Ectodermal cell (in vitro differentiated cells): ENCODE data around the gene EEPD1.

Experiments
- H3K27ac ChIP-seq: 2 replicates; pipeline ENCODE4 v1.7.0; 2013; ENCODE audit warnings: mild to moderate bottlenecking, low read depth, low read length; ENCODE audit not compliant: insufficient read depth, poor library complexity, severe bottlenecking
- H3K27me3 ChIP-seq: 2 replicates; pipeline ENCODE4 v1.7.0; 2013; ENCODE audit warnings: mild to moderate bottlenecking, low read length; ENCODE audit not compliant: insufficient read depth, control insufficient read depth, poor library complexity, severe bottlenecking
- H3K36me3 ChIP-seq: one replicate; pipeline ENCODE4 v1.7.0; 2013; ENCODE audit warnings: low read length; ENCODE audit not compliant: control insufficient read depth, insufficient read depth
- H3K4me1 ChIP-seq: one replicate; pipeline ENCODE4 v1.7.0; 2013; ENCODE audit warnings: low read length; ENCODE audit not compliant: control insufficient read depth, insufficient read depth
- H3K4me3 ChIP-seq: 2 replicates; pipeline ENCODE4 v1.7.0; 2013; ENCODE audit warnings: low read depth, low read length, control low read depth; ENCODE audit not compliant: insufficient read depth
- H3K9me3 ChIP-seq: 2 replicates; pipeline ENCODE4 v1.7.0; 2013; ENCODE audit warnings: mild to moderate bottlenecking, low read length, moderate library complexity; ENCODE audit not compliant: control insufficient read depth
- WGBS, 2 experiments: methylation state at CpG; one replicate each; pipeline ENCODE4 v1.1.7; 2013; ENCODE audit warnings: missing lambda C conversion rate in 2 of 2; 5-methylcytosine and 5-hydroxymethylcytosine counted together

The EEPD1 gene

GRCh38 chr7:36175886-36176285 lies 22.8 kb downstream of the EEPD1 start:
- Histone ChIP-seq H3K4me3 (no peak overlapping the region), H3K27ac (no peak overlapping the region), H3K27me3 (no peaks in the 10 kb centered on the region), H3K4me1 (no peaks in the 10 kb centered on the region), H3K9me3 (no peaks in the 10 kb centered on the region), H3K36me3 (no peaks in the 10 kb centered on the region)
- WGBS, 2 experiments = 86 to 91% methylated on average over 8 of the region's 8 CpGs

GRCh38 chr7:36176697-36177096 lies 23.6 kb downstream of the EEPD1 start:
- H3K36me3 ChIP-seq = no peaks in the 10 kb centered on the region
- H3K4me1 ChIP-seq = no peaks in the 10 kb centered on the region
- H3K4me3 ChIP-seq = no peak overlapping the region
- no peak overlapping the region for H3K27ac ChIP-seq
- H3K27me3 ChIP-seq = no peaks in the 10 kb centered on the region
- H3K9me3 ChIP-seq = no peaks in the 10 kb centered on the region
- 88 to 96% methylated on average over 2 to 3 of the region's 4 CpGs for WGBS, 2 experiments

GRCh38 chr7:36180121-36180520 lies 27.1 kb downstream of the EEPD1 start:
- no peak overlapping the region for H3K4me3 ChIP-seq
- H3K36me3 ChIP-seq = no peaks in the 10 kb centered on the region
- H3K9me3 ChIP-seq = no peaks in the 10 kb centered on the region
- H3K27me3 ChIP-seq = no peaks in the 10 kb centered on the region
- H3K27ac ChIP-seq = no peak overlapping the region
- 97 to 98% methylated on average over 5 of the region's 5 CpGs for WGBS, 2 experiments
- H3K4me1 ChIP-seq = peaks cover 12% of the 10 kb centered on the region

- Histone ChIP-seq H3K4me1 (peaks cover 12% of the 10 kb centered on the region), H3K36me3 (no peaks in the 10 kb centered on the region), H3K27me3 (no peaks in the 10 kb centered on the region), H3K27ac (no peak overlapping the region), H3K4me3 (no peak overlapping the region), H3K9me3 (no peaks in the 10 kb centered on the region)
- WGBS, 2 experiments = 91 to 100% methylated on average over 4 of the region's 4 CpGs
Observed at GRCh38 chr7:36181668-36182067, 28.6 kb downstream of the EEPD1 start.

- no peaks in the 10 kb centered on the region for H3K36me3 ChIP-seq
- WGBS, 2 experiments = 83 to 86% methylated on average over 13 of the region's 13 CpGs
- no peaks in the 10 kb centered on the region for H3K27me3 ChIP-seq
- H3K27ac ChIP-seq = no peak overlapping the region
- H3K9me3 ChIP-seq = no peaks in the 10 kb centered on the region
- H3K4me3 ChIP-seq = no peak overlapping the region
- H3K4me1 ChIP-seq = peaks cover 12% of the 10 kb centered on the region
Observed at GRCh38 chr7:36182854-36183604, 30.0 kb downstream of the EEPD1 start.

GRCh38 chr7:36185092-36185491 lies 32.0 kb downstream of the EEPD1 start:
- 87 to 95% methylated on average over 2 of the region's 2 CpGs for WGBS, 2 experiments
- H3K36me3 ChIP-seq = no peaks in the 10 kb centered on the region
- H3K4me1 ChIP-seq = peaks cover 24% of the 10 kb centered on the region
- H3K27ac ChIP-seq = no peak overlapping the region
- no peaks in the 10 kb centered on the region for H3K27me3 ChIP-seq
- no peaks in the 10 kb centered on the region for H3K9me3 ChIP-seq
- no peak overlapping the region for H3K4me3 ChIP-seq

- H3K9me3 ChIP-seq = no peaks in the 10 kb centered on the region
- H3K27ac ChIP-seq = no peak overlapping the region
- H3K4me1 ChIP-seq = peaks cover 24% of the 10 kb centered on the region
- H3K36me3 ChIP-seq = no peaks in the 10 kb centered on the region
- H3K27me3 ChIP-seq = no peaks in the 10 kb centered on the region
- 91 to 98% methylated on average over 7 of the region's 7 CpGs for WGBS, 2 experiments
- no peak overlapping the region for H3K4me3 ChIP-seq
Observed at GRCh38 chr7:36185756-36186155, 32.7 kb downstream of the EEPD1 start.

- H3K4me1 ChIP-seq = peaks cover 24% of the 10 kb centered on the region
- no peak overlapping the region for H3K4me3 ChIP-seq
- no peaks in the 10 kb centered on the region for H3K9me3 ChIP-seq
- H3K36me3 ChIP-seq = no peaks in the 10 kb centered on the region
- H3K27me3 ChIP-seq = no peaks in the 10 kb centered on the region
- H3K27ac ChIP-seq = no peak overlapping the region
- 92% methylated on average over 6 of the region's 6 CpGs for WGBS, 2 experiments
Observed at GRCh38 chr7:36186359-36187121, 33.5 kb downstream of the EEPD1 start.

GRCh38 chr7:36188266-36188665 lies 35.2 kb downstream of the EEPD1 start:
- Histone ChIP-seq H3K27ac (no peak overlapping the region), H3K4me3 (no peak overlapping the region), H3K27me3 (no peaks in the 10 kb centered on the region), H3K36me3 (no peaks in the 10 kb centered on the region), H3K4me1 (peaks cover 12% of the 10 kb centered on the region), H3K9me3 (no peaks in the 10 kb centered on the region)
- WGBS, 2 experiments = 92% methylated on average over 5 of the region's 5 CpGs

GRCh38 chr7:36188906-36189305 lies 35.9 kb downstream of the EEPD1 start:
- WGBS, 2 experiments = 43 to 48% methylated on average over 4 of the region's 4 CpGs
- Histone ChIP-seq H3K36me3 (no peaks in the 10 kb centered on the region), H3K9me3 (no peaks in the 10 kb centered on the region), H3K4me1 (peaks cover 11% of the 10 kb centered on the region), H3K27ac (no peak overlapping the region), H3K4me3 (no peak overlapping the region), H3K27me3 (no peaks in the 10 kb centered on the region)
